A673 (cell line): ENCODE data around the gene CACNA2D3.

Experiments used
- EZH2 ChIP-seq: fragments of 200-600 bp; sonication (generic); IDR thresholded peaks from 2 replicates; pipeline ENCODE4 v1.6.1; 2017; ENCODE audit warnings: borderline replicate concordance, low read depth, mild to moderate bottlenecking, mixed read lengths, antibody characterized with exemption, low read length; ENCODE audit not compliant: poor library complexity, severe bottlenecking
- TF ChIP-seq, protein P1 (sequence below): fragments of 300-800, 200-600 bp; sonication (generic); conservative IDR thresholded peaks from 2 replicates; pipeline ENCODE4 v1.5.1; 2017; ENCODE audit warnings: low read depth, mild to moderate bottlenecking, antibody characterized with exemption, low read length, moderate library complexity, mixed read lengths

DNA sequence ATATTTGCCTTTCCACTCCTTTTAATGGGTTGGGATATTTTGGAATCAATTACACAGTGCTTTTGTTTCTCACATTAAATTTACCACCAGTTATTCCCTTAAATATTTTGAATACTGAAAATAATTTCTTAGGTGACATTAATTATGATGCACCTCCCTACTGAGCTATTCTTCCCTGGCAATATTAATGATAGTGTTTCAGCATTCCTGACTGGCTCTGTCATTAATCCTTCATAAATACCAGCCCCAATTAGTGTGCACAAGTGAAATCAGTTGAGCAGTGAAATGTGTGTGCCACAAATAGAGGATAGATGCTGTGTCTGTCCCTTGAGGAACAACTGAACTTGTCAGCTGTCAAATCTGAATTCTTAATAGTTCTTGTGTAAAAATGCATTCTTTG lies 304.0 kb downstream of the CACNA2D3 start:
- TF ChIP-seq, protein P1, sequence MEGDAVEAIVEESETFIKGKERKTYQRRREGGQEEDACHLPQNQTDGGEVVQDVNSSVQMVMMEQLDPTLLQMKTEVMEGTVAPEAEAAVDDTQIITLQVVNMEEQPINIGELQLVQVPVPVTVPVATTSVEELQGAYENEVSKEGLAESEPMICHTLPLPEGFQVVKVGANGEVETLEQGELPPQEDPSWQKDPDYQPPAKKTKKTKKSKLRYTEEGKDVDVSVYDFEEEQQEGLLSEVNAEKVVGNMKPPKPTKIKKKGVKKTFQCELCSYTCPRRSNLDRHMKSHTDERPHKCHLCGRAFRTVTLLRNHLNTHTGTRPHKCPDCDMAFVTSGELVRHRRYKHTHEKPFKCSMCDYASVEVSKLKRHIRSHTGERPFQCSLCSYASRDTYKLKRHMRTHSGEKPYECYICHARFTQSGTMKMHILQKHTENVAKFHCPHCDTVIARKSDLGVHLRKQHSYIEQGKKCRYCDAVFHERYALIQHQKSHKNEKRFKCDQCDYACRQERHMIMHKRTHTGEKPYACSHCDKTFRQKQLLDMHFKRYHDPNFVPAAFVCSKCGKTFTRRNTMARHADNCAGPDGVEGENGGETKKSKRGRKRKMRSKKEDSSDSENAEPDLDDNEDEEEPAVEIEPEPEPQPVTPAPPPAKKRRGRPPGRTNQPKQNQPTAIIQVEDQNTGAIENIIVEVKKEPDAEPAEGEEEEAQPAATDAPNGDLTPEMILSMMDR, result no peak
- TF ChIP-seq EZH2, result no peak
